Activated naive CD4-positive, alpha-beta T cell treated with anti-CD3 and anti-CD28 coated beads, Interleukin-2, amount 10 ng/mL, durations not matched to agents 7 days and 5 days (primary cell): Measurements from ENCODE around the gene TBCB.
"Not testable (repeated sequence)": the region's sequence is repeated elsewhere in the genome, so short reads cannot be mapped to it uniquely, and the experiment has no call there.

Experiments used
- CTCF ChIA-PET: fragments of 350-600 bp; sonication (Branson Sonifier 250); formaldehyde crosslinking; loops from one replicate; lab custom pipeline; 2021; ENCODE audit warnings: antibody characterized with exemption; lab: Charles Lee
- DNase-seq: peaks from one replicate; pipeline ENCODE4 v3.0.0-alpha.2; 2020
- H3K27ac Mint-ChIP-seq: one replicate; pipeline ENCODE4 v1.8.0; 2021; ENCODE audit warnings: mild to moderate bottlenecking, moderate library complexity, mixed read lengths
- H3K27me3 Mint-ChIP-seq: one replicate; pipeline ENCODE4 v1.8.0; 2021; ENCODE audit warnings: mild to moderate bottlenecking, mixed read lengths
- H3K36me3 Mint-ChIP-seq: one replicate; pipeline ENCODE4 v1.8.0; 2021; ENCODE audit warnings: mixed read lengths
- H3K4me1 Mint-ChIP-seq: one replicate; pipeline ENCODE4 v1.8.0; 2021; ENCODE audit warnings: mixed read lengths
- H3K4me3 Mint-ChIP-seq: one replicate; pipeline ENCODE4 v1.8.0; 2021; ENCODE audit warnings: mild to moderate bottlenecking, moderate library complexity, mixed read lengths
- H3K9me3 Mint-ChIP-seq: one replicate; pipeline ENCODE4 v1.8.0; 2021; ENCODE audit warnings: mixed read lengths

Gene TBCB

DNA sequence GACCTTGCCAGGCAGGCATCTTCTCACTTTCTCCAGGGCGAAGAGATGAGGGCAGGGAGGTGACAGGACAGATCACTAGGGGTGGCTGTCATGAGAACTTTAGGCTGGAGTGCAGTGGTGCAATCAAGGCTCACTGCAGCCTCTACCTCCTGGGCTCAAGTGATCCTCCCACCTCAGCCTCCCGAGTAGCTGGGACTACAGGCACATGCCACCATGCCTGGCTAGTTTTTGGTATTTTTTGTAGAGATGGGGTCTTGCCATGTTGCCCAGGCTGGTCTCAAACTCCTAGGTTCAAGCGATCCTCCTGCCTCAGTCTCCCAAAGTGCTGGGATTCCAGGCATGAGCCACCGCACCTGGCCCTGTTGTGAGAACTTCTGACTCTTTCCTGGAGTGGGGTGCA lies 19.6 kb downstream of the TBCB start:
- H3K27me3 Mint-ChIP-seq, H3K27ac Mint-ChIP-seq, H3K9me3 Mint-ChIP-seq, DNase-seq, H3K36me3 Mint-ChIP-seq, CTCF ChIA-PET, H3K4me3 Mint-ChIP-seq: not testable (repeated sequence)
- H3K4me1 Mint-ChIP-seq, result peaks cover 51% of the 10 kb centered on the region

- no peak for DNase-seq
Measured at GRCh38 chr19:36136964-36137686, 21.9 kb downstream of the TBCB start.

DNA sequence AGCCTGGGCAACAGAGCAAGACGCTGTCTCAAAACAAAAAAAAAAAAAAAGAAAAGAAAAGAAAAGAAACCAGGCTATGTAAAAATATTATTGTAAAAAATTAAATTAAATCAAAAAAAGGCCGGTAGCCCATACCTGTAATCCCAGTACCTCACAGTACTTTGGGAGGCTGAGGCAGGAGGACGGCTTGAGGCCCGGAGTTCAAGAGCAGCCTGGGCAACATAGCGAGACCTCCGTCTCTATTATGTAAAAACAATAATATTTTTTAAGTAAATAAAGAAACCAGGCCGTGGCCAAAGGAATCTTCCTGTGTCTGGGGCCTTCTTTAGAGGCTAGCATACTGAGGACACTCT lies 23.8 kb downstream of the TBCB start:
- Mint-ChIP-seq H3K4me3 (peak overlapping the region; percentile 96), H3K27me3 (peaks cover 10% of the 10 kb centered on the region), H3K4me1 (peaks cover 44% of the 10 kb centered on the region), H3K36me3 (peaks cover 23% of the 10 kb centered on the region), H3K27ac (peak overlapping the region; percentile 96), H3K9me3 (peaks cover 3% of the 10 kb centered on the region)
- DNase-seq, result no peak
- CTCF ChIA-PET, result interaction anchor here (5.5 kb wide), 1 partner anchor 10 kb away, joined by 28 read pairs; no protein-coding TSS in a partner anchor

More at GRCh38 chr19:36136964-36137686, 21.9 kb downstream of the TBCB start:
- Mint-ChIP-seq H3K36me3 (peaks cover 13% of the 10 kb centered on the region), H3K27me3 (peaks cover 10% of the 10 kb centered on the region), H3K4me3 (no peak overlapping the region), H3K27ac (peak overlapping the region; percentile 60), H3K4me1 (peaks cover 50% of the 10 kb centered on the region), H3K9me3 (peaks cover 3% of the 10 kb centered on the region)
- CTCF ChIA-PET, result interaction anchor here (0.6 to 5.5 kb wide), 2 partner anchors 8 to 341 kb away, joined by 3 to 28 read pairs; no protein-coding TSS in a partner anchor

DNA sequence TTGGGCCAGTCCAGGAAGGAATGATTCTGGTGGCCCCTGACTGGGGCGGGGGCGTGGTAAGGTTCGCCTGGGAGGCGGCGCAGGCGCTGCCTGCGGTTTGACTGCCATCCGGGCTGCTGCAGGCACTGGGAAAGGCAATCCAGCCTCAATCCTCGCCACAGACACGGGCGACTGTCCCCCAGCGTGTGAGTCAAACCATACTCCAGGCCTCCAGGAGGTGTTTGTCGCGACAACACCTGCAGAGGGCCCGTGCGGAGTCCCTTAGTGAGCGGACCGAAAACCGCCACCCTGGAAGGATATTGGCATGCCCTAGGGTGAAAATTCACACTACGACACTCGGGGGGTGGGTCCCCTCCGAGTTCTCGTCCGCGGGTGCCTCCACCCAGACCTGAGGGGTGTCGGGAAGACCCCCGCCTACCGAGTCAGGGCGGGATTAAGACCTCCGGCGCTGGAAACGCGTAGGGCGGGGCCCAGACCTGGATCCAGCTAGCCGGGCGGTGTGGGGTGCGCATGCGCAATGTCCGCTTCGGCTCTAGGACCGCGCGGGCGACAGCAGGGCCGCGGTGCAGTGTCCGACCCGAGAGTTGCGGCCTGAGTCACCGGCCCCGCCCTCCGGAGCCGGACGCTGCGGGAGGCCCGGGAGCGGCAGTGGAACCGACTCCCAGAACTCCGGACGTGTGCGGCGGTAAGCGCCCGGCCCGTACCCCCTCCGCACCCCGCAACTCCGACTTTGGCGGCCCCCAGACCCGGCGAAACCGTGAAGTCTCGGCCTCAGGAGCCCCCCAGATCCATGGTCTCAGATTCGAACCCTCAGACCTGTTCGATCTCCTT lies 24.4 kb downstream of the TBCB start, which contains the start of gene CAPNS1:
Gene CAPNS1, plus strand, starts transcription at position 594 of the 831 bp plus-strand sequence. CDS start 946 bp downstream, outside the sequence.
- Mint-ChIP-seq H3K4me1 (peaks cover 44% of the 10 kb centered on the region), H3K27ac (peak within 1 kb of the TSS; percentile 96), H3K4me3 (peak within 1 kb of the TSS; percentile 96), H3K36me3 (peaks cover 23% of the 10 kb centered on the region), H3K27me3 (peaks cover 8% of the 10 kb centered on the region), H3K9me3 (peaks cover 3% of the 10 kb centered on the region)
- peak; percentile 94 for DNase-seq
- CTCF ChIA-PET, result interaction anchor here (5.5 kb wide), 1 partner anchor 11 kb away, joined by 28 read pairs; no protein-coding TSS in a partner anchor

GRCh38 chr19:36140304-36141038 lies 25.2 kb downstream of the TBCB start:
- peak overlapping the region; percentile 96 for H3K4me3 Mint-ChIP-seq
- H3K27me3 Mint-ChIP-seq, result peaks cover under 1% of the 10 kb centered on the region
- CTCF ChIA-PET, result interaction anchor here (5.5 kb wide), 1 partner anchor 12 kb away, joined by 28 read pairs; no protein-coding TSS in a partner anchor
- peaks cover 3% of the 10 kb centered on the region for H3K9me3 Mint-ChIP-seq
- peak overlapping the region; percentile 96 for H3K27ac Mint-ChIP-seq
- peaks cover 41% of the 10 kb centered on the region for H3K4me1 Mint-ChIP-seq
- peak; percentile 72 for DNase-seq
- H3K36me3 Mint-ChIP-seq, result peaks cover 23% of the 10 kb centered on the region

- H3K4me1 Mint-ChIP-seq, result peaks cover 36% of the 10 kb centered on the region
- H3K27me3 Mint-ChIP-seq, result no peaks in the 10 kb centered on the region
- peak overlapping the region; percentile 96 for H3K27ac Mint-ChIP-seq
- H3K36me3 Mint-ChIP-seq, result peaks cover 32% of the 10 kb centered on the region
- H3K4me3 Mint-ChIP-seq, result peak overlapping the region; percentile 96
- peaks cover 3% of the 10 kb centered on the region for H3K9me3 Mint-ChIP-seq
- CTCF ChIA-PET, result no interaction called here
- peak; percentile 92 for DNase-seq
Measured at GRCh38 chr19:36141039-36141927, 26.0 kb downstream of the TBCB start.

DNA sequence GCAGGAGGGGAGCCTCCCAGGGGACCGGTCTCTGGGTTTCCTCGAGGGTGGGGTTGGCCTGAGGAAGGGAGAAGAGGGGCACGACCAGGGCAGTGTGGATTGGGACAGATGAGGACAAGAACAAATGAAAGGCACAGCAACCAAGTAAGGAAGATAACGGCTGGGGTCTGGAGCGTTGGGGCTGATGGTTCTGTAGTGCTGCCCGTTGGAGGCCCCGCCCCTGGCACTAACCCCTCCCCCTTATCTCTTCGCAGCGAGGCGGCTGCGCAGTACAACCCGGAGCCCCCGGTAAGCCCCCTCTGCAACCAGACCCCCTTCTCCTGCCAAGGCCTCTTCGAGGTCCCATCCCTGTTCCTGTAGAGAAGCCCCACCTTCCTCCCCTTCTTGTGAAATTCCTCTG lies 26.8 kb downstream of the TBCB start:
- Mint-ChIP-seq H3K9me3 (peaks cover 3% of the 10 kb centered on the region), H3K36me3 (peaks cover 38% of the 10 kb centered on the region), H3K27me3 (no peaks in the 10 kb centered on the region), H3K27ac (no peak overlapping the region), H3K4me3 (no peak overlapping the region), H3K4me1 (peaks cover 29% of the 10 kb centered on the region)
- DNase-seq, result no peak
- CTCF ChIA-PET, result no interaction called here

- CTCF ChIA-PET, result no interaction called here
- Mint-ChIP-seq H3K36me3 (peaks cover 40% of the 10 kb centered on the region), H3K4me3 (peak overlapping the region; percentile 27), H3K4me1 (peaks cover 30% of the 10 kb centered on the region), H3K9me3 (peaks cover 3% of the 10 kb centered on the region), H3K27me3 (no peaks in the 10 kb centered on the region), H3K27ac (no peak overlapping the region)
- no peak for DNase-seq
Measured at GRCh38 chr19:36142496-36142895, 27.2 kb downstream of the TBCB start.

DNA sequence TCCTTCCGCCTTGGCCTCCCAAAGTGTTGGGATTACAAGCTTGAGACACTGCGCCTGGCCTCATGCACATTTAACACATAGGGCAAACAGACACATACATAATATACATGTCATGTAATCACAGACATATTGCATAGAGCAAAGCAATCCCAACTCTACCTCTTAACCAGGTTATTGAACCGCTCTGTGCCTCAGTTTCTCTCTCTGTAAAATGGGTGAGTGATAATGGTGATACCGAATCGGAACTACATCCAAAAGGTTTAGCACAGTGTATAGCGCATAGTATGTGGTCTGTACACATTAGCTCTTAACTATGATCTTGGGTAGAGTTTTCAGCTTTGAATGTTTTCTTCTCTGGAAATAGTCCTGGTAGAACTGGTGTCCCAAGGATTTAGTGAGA lies 29.4 kb downstream of the TBCB start:
- DNase-seq, result no peak
- CTCF ChIA-PET, result interaction anchor here (1.0 to 1.4 kb wide), 2 partner anchors 17 to 25 kb away, joined by 3 to 4 read pairs; no protein-coding TSS in a partner anchor
- no peak overlapping the region for H3K4me3 Mint-ChIP-seq
- no peaks in the 10 kb centered on the region for H3K27me3 Mint-ChIP-seq
- peaks cover 51% of the 10 kb centered on the region for H3K36me3 Mint-ChIP-seq
- peaks cover 31% of the 10 kb centered on the region for H3K4me1 Mint-ChIP-seq
- peaks cover 3% of the 10 kb centered on the region for H3K9me3 Mint-ChIP-seq
- no peak overlapping the region for H3K27ac Mint-ChIP-seq

GRCh38 chr19:36149673-36150406 lies 34.6 kb downstream of the TBCB start:
- no peak overlapping the region for H3K4me3 Mint-ChIP-seq
- H3K27ac Mint-ChIP-seq, result peak overlapping the region; percentile 26
- H3K9me3 Mint-ChIP-seq, result no peaks in the 10 kb centered on the region
- no peaks in the 10 kb centered on the region for H3K27me3 Mint-ChIP-seq
- CTCF ChIA-PET, result no interaction called here
- DNase-seq, result no peak
- peaks cover 14% of the 10 kb centered on the region for H3K4me1 Mint-ChIP-seq
- peaks cover 43% of the 10 kb centered on the region for H3K36me3 Mint-ChIP-seq

GRCh38 chr19:36150586-36150985 lies 35.3 kb downstream of the TBCB start:
- H3K4me1 Mint-ChIP-seq, result peaks cover 14% of the 10 kb centered on the region
- H3K27me3 Mint-ChIP-seq, result no peaks in the 10 kb centered on the region
- H3K27ac Mint-ChIP-seq, result no peak overlapping the region
- DNase-seq, result no peak
- CTCF ChIA-PET, result no interaction called here
- peaks cover 41% of the 10 kb centered on the region for H3K36me3 Mint-ChIP-seq
- H3K9me3 Mint-ChIP-seq, result no peaks in the 10 kb centered on the region
- H3K4me3 Mint-ChIP-seq, result no peak overlapping the region

- Mint-ChIP-seq H3K4me3 (no peak overlapping the region), H3K27me3 (no peaks in the 10 kb centered on the region)
- CTCF ChIA-PET, result no interaction called here
Measured at GRCh38 chr19:36151144-36152018, 36.1 kb downstream of the TBCB start.

More at GRCh38 chr19:36151144-36152018, 36.1 kb downstream of the TBCB start:
- peaks cover 33% of the 10 kb centered on the region for H3K36me3 Mint-ChIP-seq
- peaks cover 14% of the 10 kb centered on the region for H3K4me1 Mint-ChIP-seq
- H3K27ac Mint-ChIP-seq, result no peak overlapping the region
- DNase-seq, result no peak
- H3K9me3 Mint-ChIP-seq, result no peaks in the 10 kb centered on the region
